SK-N-MC (cell line): ENCODE measurements around the gene GFOD1.

Experiments used
- EZH2 ChIP-seq: fragments of 200-600 bp; sonication (generic); IDR thresholded peaks from one replicate; pipeline ENCODE4 v1.6.1; 2017; ENCODE audit warnings: antibody characterized with exemption
- FOXP2 ChIP-seq: optimal IDR thresholded peaks from 2 replicates; pipeline ENCODE3; 2011; ENCODE audit warnings: mild to moderate bottlenecking, moderate library complexity; ENCODE audit not compliant: insufficient read depth; ENCODE audit errors: extremely low read length, control extremely low read depth
- POLR2AphosphoS5 ChIP-seq: IDR thresholded peaks from 2 replicates; pipeline ENCODE4 v1.6.1; 2012; ENCODE audit warnings: mild to moderate bottlenecking, low read depth, low read length, borderline replicate concordance

DNA sequence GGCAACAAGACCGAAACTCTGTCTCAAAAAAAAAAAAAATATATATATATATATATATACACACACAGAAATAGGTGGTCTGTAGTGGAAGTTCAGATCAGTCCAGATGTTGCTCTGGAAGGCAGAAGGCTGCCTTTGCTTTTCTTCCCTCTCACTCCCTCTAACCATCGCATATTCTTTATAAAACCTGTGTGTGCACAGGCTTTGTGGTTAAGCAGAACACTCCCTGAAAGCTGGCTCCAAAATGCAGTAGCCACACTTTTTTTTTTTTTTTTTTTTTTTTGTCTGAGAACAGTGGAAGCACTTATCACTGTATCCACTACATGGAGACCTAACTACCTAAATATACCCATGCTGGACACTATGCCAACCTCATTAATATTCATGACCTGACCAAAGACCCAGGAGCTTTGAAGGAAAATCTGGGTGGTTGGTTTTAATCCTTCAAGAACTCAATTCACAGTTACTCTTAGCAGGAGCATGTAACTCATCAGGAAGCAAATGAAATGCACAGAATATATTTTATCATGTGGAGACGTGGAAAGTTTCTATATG, 20.0 kb upstream of the GFOD1 start:
- TF ChIP-seq POLR2AphosphoS5 (no peak), EZH2 (no peak), FOXP2 (no peak)
